Measurements from ENCODE around the gene C17orf113.
A peak's percentile ranks its signal among the peaks of the same experiment; 100 is the strongest.

Gene C17orf113

DNA sequence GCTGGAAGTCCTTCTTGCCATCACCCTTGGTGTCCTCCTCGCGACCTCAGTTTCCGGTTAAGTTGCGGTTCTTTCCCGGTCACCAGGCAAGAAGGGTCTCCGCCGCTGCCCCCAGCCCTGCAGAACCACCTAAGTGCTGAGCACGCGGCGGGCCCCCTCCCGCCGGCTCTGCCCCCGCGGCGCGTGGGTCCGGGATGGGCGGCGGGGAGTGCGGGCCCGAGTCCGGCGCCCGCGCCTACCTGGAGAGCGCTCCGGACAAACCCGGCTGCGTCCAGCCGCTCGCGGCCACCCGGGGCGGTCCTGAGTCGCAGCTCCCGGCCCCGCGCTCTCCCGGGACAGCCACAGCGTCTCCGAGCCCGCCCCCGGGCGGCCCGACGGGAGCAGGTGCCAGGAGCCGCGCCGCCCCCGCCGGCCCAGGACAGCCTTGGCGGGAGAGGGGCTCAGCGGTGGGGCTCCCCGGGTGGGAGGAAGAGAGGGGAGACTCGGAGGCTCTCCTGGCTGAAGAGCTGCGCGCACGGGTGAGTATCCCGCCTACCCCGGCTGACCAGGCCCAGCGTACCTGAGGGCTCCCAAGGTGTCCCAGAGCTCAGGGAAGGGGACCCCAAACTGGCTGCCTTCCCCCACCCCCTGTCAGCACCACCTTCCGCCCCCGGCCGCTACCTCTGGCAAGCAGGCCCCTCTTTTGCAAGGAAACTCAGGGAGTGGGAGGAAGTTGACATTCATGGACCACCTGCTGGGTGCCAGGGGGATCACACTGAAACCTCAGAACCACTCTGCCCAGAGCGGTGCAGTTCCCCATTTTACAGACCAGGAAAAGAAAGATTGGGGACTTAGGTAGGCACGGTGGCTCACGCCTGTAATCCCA is 22.2 kb upstream of the C17orf113 start:
- DNase-seq (ENCODE audit: low read depth, low spot score) = no peak
- no peak overlapping the region for H3K4me3 ChIP-seq (ENCODE audit: low read depth, low read length)
- TF ChIP-seq, protein P1, sequence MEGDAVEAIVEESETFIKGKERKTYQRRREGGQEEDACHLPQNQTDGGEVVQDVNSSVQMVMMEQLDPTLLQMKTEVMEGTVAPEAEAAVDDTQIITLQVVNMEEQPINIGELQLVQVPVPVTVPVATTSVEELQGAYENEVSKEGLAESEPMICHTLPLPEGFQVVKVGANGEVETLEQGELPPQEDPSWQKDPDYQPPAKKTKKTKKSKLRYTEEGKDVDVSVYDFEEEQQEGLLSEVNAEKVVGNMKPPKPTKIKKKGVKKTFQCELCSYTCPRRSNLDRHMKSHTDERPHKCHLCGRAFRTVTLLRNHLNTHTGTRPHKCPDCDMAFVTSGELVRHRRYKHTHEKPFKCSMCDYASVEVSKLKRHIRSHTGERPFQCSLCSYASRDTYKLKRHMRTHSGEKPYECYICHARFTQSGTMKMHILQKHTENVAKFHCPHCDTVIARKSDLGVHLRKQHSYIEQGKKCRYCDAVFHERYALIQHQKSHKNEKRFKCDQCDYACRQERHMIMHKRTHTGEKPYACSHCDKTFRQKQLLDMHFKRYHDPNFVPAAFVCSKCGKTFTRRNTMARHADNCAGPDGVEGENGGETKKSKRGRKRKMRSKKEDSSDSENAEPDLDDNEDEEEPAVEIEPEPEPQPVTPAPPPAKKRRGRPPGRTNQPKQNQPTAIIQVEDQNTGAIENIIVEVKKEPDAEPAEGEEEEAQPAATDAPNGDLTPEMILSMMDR (IDR thresholded peaks at IDR 0.05; ENCODE audit: insufficient read depth, low read length, missing control alignments) = no peak
- CTCF ChIA-PET = interaction anchor here (0.8 to 1.7 kb wide), 5 partner anchors 15 to 47 kb away, joined by 3 to 6 read pairs (median 3); no protein-coding TSS in a partner anchor
- POLR2A ChIA-PET = no interaction called here

DNA sequence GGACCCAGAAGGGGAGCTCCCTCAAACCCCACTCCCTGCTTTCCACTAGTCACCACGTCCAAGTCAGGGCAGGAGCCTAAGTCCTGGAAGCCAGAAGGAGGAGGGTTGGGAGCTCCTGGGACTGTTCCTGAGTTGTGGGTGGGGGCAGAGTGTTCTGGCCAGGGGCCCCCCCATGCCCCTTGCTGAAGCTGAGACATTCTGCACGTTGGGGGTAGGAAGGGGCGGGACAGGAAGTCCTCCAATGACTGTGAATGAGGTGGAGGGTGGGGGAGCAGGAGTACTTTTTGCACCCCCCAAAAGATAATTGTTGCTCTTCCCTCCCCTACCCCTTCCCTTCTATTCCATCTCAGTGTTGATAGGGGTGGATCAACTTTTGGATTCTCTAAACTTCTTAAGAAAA is 21.4 kb upstream of the C17orf113 start:
- TF ChIP-seq, protein P1 (IDR thresholded peaks at IDR 0.05; ENCODE audit: insufficient read depth, low read length, missing control alignments) = no peak
- CTCF ChIA-PET = interaction anchor here (1.0 to 1.7 kb wide), 4 partner anchors 17 to 47 kb away, joined by 3 to 6 read pairs (median 4); no protein-coding TSS in a partner anchor
- no peak overlapping the region for H3K4me3 ChIP-seq (ENCODE audit: low read depth, low read length)
- DNase-seq (ENCODE audit: low read depth, low spot score) = no peak
- POLR2A ChIA-PET = no interaction called here

DNA sequence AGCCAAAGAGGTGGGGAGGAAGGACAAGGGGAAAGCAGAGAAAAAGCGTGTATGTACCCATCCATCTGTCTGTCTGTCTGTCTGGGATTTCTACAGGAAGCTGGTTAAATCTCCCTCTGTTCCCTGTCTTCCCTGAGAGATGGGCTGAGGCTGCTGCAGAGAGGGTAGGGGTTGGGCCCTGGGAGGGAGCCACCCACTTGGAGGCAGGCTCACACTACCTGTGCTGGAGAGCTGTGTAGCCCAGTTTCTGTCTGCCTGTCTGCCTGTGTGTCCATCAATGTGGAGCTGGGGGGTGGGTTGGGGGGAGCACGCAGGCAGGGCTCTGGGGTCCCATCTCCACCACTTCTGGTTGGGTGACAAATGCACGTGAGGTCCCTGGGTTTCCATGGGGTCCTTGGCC is 18.6 kb upstream of the C17orf113 start:
- ChIA-PET CTCF (interaction anchor here (0.9 to 4.8 kb wide), 10 partner anchors 7 to 106 kb away, joined by 3 to 43 read pairs (median 12); partner anchors contain the start of genes KAT2A and ZNF385C), POLR2A (no interaction called here)
- DNase-seq (ENCODE audit: low read depth, low spot score) = no peak
- H3K4me3 ChIP-seq (ENCODE audit: low read depth, low read length) = no peak overlapping the region
- TF ChIP-seq, protein P1 (IDR thresholded peaks at IDR 0.05; ENCODE audit: insufficient read depth, low read length, missing control alignments) = no peak

DNA sequence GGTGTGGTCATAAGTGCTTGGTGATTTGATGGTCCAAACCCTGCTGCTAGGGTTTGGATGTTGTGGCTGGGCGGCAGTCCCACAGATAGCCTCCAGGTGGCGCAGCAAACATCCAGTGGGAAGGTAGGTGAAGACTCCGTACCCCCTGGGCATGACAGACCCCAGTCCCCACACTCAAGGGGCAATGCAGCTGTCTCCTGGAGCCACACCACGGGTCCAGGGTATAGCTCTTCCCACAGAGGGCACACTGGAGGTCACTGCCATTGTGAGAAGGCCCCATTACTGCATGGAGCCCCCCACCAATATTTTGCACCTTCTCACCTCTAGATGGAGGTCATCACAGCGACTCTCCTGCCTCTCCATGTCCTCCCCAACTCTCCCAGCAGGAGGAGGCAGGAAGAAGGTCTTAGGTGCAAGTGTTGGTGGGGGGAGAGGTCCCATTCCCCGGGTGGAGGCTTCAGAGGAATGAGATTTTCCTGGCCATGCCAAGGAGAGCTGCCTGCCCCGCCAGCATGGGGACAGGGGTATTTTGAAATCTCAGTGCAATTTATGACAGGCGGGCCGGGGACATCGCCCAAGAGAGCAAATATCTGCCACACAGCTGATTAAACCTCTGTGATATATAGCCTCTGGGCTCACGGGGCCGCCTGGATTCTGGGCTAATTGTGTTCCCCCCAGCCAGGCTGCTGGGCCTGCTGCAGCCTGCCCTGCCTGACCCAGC is 17.1 kb upstream of the C17orf113 start:
- TF ChIP-seq, protein P1 (IDR thresholded peaks at IDR 0.05; ENCODE audit: insufficient read depth, low read length, missing control alignments) = peak; percentile 89
- H3K4me3 ChIP-seq (ENCODE audit: low read depth, low read length) = no peak overlapping the region
- DNase-seq (ENCODE audit: low read depth, low spot score) = no peak
- CTCF ChIA-PET = interaction anchor here (0.6 to 4.8 kb wide), 37 partner anchors 8 to 450 kb away, joined by 3 to 43 read pairs (median 7); partner anchors contain the start of genes DHX58, GHDC, KAT2A and ZNF385C
- POLR2A ChIA-PET = no interaction called here

DNA sequence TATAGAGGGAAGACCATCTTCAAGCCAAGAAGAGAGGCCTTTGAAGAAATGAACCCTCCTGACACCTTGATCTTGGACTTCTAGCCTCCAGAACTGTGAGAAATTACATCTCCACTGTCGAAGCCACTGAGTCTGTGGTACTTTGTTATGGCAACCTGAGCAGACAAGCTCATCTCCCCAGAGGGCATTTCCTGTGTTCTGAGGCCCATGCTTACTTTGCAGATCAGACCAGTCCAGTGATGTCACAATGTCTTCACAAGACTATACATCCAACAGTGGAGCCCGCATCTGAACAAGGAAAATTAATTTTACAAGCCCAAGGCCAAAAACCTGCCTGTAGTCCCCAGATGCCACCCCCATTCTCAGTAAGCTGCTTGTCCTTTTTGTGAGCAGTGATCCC is 14.8 kb upstream of the C17orf113 start:
- CTCF ChIA-PET = interaction anchor here (0.8 to 4.8 kb wide), 21 partner anchors 9 to 115 kb away, joined by 3 to 43 read pairs (median 6); partner anchors contain the start of genes DHX58, KAT2A, KCNH4 and NKIRAS2
- TF ChIP-seq, protein P1 (IDR thresholded peaks at IDR 0.05; ENCODE audit: insufficient read depth, low read length, missing control alignments) = no peak
- H3K4me3 ChIP-seq (ENCODE audit: low read depth, low read length) = no peak overlapping the region
- POLR2A ChIA-PET = no interaction called here
- no peak for DNase-seq (ENCODE audit: low read depth, low spot score)

DNA sequence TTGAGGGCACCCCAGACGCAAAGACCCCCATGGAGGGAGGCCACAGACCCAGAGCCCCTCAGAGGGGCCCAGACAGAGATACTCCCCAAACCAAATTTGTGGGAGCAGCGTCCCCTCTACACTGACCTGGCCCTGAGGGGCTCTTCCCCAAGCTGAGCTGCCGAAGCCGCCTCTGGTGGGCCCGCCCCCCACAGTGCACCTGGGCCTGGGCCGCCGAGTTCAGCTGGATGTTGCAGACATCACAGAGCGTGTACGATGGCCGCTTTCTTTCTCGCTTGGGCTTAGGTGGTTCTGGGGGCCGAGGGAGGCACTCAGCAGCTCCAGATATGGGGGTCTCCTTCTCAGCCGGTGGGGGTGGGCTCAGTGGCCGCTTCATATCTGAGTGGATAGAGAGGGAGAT is 12.3 kb upstream of the C17orf113 start:
- DNase-seq (ENCODE audit: low read depth, low spot score) = no peak
- POLR2A ChIA-PET = no interaction called here
- CTCF ChIA-PET = interaction anchor here (1.5 to 2.3 kb wide), 2 partner anchors 23 to 37 kb away, joined by 6 to 7 read pairs; no protein-coding TSS in a partner anchor
- no peak overlapping the region for H3K4me3 ChIP-seq (ENCODE audit: low read depth, low read length)
- TF ChIP-seq, protein P1 (IDR thresholded peaks at IDR 0.05; ENCODE audit: insufficient read depth, low read length, missing control alignments) = no peak

Measured in AG04449 (cell line).